PC-9 (cell line): ENCODE data around the gene ARSK.

Experiments used
- CTCF ChIP-seq: fragments of 200-600 bp; sonication (generic); conservative IDR thresholded peaks from 2 replicates; pipeline ENCODE4 v1.6.1; 2017; ENCODE audit warnings: mixed run types, antibody characterized with exemption, mild to moderate bottlenecking, moderate library complexity
- EZH2 ChIP-seq: fragments of 200-600 bp; sonication (generic); IDR thresholded peaks from 2 replicates; pipeline ENCODE4 v1.8.0; 2017; ENCODE audit warnings: antibody characterized with exemption, low read depth

- TF ChIP-seq EZH2 = no peak
- no peak for TF ChIP-seq CTCF
Measured at GRCh38 chr5:95531491-95531890, 23.4 kb upstream of the ARSK start.
